Karpas-422 (cell line): ENCODE results near the gene MAN1A2. TPM values are rescaled to one million over a fixed set of nuclear protein-coding genes. Genes with fewer than 3 reads are reported as not detected.
"Not testable (repeated sequence)": the region's sequence is repeated elsewhere in the genome, so short reads cannot be mapped to it uniquely, and the experiment has no call there.

Source experiments
- DNase-seq: peaks from one replicate; pipeline ENCODE4 v3.0.0-alpha.2; 2015
- H2AFZ ChIP-seq: fragments of 200-600 bp; sonication (generic); 2 replicates; pipeline ENCODE4 v1.6.1; 2014; ENCODE audit warnings: antibody characterized with exemption, low read length, mixed read lengths
- H3K27ac ChIP-seq: fragments of 200-600 bp; sonication (generic); 2 replicates; pipeline ENCODE4 v1.5.1; 2014; ENCODE audit warnings: mild to moderate bottlenecking, low read length, moderate library complexity
- H3K27me3 ChIP-seq: fragments of 200-600 bp; sonication (generic); 2 replicates; pipeline ENCODE4 v1.6.1; 2014; ENCODE audit warnings: low read length, mixed read lengths
- H3K36me3 ChIP-seq: fragments of 200-600 bp; sonication (generic); 2 replicates; pipeline ENCODE4 v1.6.1; 2014; ENCODE audit warnings: low read length, mixed read lengths; ENCODE audit not compliant: insufficient read depth
- H3K4me1 ChIP-seq: fragments of 200-600 bp; sonication (generic); 2 replicates; pipeline ENCODE4 v1.6.1; 2014; ENCODE audit warnings: mild to moderate bottlenecking, low read length, mixed read lengths
- H3K4me2 ChIP-seq: fragments of 200-600 bp; sonication (generic); 2 replicates; pipeline ENCODE4 v1.6.1; 2014; ENCODE audit warnings: low read length, low read depth, mild to moderate bottlenecking; ENCODE audit not compliant: poor library complexity, severe bottlenecking
- H3K4me3 ChIP-seq: fragments of 200-600 bp; sonication (generic); 2 replicates; pipeline ENCODE4 v1.5.1; 2014; ENCODE audit warnings: mild to moderate bottlenecking, antibody characterized with exemption, low read length, mixed read lengths
- H3K79me2 ChIP-seq: fragments of 200-600 bp; sonication (generic); 2 replicates; pipeline ENCODE4 v1.6.1; 2014; ENCODE audit warnings: mild to moderate bottlenecking, low read length, mixed read lengths
- H3K9ac ChIP-seq: fragments of 200-600 bp; sonication (generic); 2 replicates; pipeline ENCODE4 v1.6.0; 2014; ENCODE audit warnings: low read length
- H3K9me2 ChIP-seq: fragments of 200-600 bp; sonication (generic), shearing (Covaris generic); replicated peaks from 2 replicates; pipeline ENCODE4 v1.6.0; 2014; ENCODE audit warnings: mild to moderate bottlenecking, low read length, moderate library complexity; ENCODE audit not compliant: insufficient read depth
- H3K9me3 ChIP-seq: fragments of 300-700, 200-600 bp; sonication (generic); 2 replicates; pipeline ENCODE4 v1.6.1; 2014; ENCODE audit warnings: low read length, mixed read lengths
- H4K20me1 ChIP-seq: fragments of 200-600 bp; sonication (generic); 2 replicates; pipeline ENCODE4 v1.6.1; 2014; ENCODE audit warnings: mild to moderate bottlenecking, antibody characterized with exemption, low read length, low read depth; ENCODE audit not compliant: insufficient read depth
- total RNA-seq: library from RNA; depleted of rRNA; stranded (reverse); fragments of >200 nt; shearing (Covaris generic); gene quantifications from 2 replicates; pipeline ENCODE4 v1.2.3, GENCODE V29; 2014; ENCODE audit warnings: low replicate concordance

The MAN1A2 gene
- total RNA-seq, 1 experiment from 2014 or later: 43.0 TPM

DNA sequence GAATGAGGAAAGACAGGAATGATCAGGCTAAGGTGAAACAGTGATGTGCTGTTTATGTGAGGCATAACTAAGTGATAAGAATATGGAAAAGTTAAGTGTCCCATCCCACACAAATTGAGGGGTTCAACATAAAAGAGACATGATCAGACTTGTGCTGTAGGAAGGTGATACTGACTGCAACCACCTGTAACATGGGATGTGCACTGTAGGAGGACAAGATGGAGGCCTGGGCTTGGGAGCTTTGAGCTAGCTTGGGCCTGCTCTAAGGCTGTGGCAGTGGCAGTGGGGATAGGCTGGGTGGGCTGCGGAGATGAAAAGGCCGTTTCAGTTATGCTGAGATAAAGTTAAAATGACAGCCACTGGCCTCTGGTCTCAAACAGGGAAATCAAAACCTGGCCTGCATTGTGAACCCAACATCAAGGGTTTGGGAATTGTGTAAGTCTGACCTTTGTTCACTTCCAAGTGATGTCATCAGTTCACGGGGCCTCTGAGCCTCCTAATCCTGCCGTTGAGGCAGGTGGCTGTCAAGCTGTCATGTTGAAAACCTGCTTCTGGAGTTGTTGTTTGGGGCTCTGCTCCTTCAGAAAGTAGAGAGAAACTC is 177.4 kb downstream of the MAN1A2 start:
- no peaks in the 10 kb centered on the region for H3K9me3 ChIP-seq
- no peak overlapping the region for H2AFZ ChIP-seq
- H3K9ac ChIP-seq: no peak overlapping the region
- no peak overlapping the region for H3K4me2 ChIP-seq
- H3K4me3 ChIP-seq: no peak overlapping the region
- DNase-seq: no peak
- no peaks in the 10 kb centered on the region for H3K27me3 ChIP-seq
- no peak overlapping the region for H3K27ac ChIP-seq
- no peaks in the 10 kb centered on the region for H3K4me1 ChIP-seq
- no peaks in the 10 kb centered on the region for H3K36me3 ChIP-seq
- H3K9me2 ChIP-seq: no peaks in the 10 kb centered on the region
- H3K79me2 ChIP-seq: no peaks in the 10 kb centered on the region
- no peaks in the 10 kb centered on the region for H4K20me1 ChIP-seq

DNA sequence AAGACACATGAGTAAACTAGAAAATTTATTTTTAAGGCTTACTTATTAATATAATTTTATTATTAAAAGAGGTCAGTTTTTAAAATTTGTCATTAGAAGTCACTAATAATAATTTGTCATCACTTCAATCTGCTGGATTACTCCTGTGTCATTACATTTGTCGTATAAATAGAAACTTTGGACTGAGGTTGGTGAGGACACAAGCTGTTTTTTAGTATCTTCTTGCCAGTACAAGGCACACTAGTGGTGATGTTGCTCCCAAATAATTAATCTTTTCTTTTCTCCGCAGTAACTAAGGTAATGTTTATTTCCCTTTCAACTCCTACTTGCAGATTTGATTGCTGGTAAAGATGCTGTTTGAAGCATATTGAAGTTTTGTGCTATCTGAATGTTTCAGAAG is 179.2 kb downstream of the MAN1A2 start:
- no peaks in the 10 kb centered on the region for H3K79me2 ChIP-seq
- no peaks in the 10 kb centered on the region for H3K27me3 ChIP-seq
- no peak overlapping the region for H3K4me2 ChIP-seq
- H3K4me1 ChIP-seq: no peaks in the 10 kb centered on the region
- H3K4me3 ChIP-seq: no peak overlapping the region
- H3K27ac ChIP-seq: no peak overlapping the region
- no peaks in the 10 kb centered on the region for H3K9me3 ChIP-seq
- H3K9me2 ChIP-seq: no peaks in the 10 kb centered on the region
- H3K36me3 ChIP-seq: no peaks in the 10 kb centered on the region
- no peaks in the 10 kb centered on the region for H4K20me1 ChIP-seq
- no peak overlapping the region for H3K9ac ChIP-seq
- H2AFZ ChIP-seq: no peak overlapping the region
- no peak for DNase-seq

DNA sequence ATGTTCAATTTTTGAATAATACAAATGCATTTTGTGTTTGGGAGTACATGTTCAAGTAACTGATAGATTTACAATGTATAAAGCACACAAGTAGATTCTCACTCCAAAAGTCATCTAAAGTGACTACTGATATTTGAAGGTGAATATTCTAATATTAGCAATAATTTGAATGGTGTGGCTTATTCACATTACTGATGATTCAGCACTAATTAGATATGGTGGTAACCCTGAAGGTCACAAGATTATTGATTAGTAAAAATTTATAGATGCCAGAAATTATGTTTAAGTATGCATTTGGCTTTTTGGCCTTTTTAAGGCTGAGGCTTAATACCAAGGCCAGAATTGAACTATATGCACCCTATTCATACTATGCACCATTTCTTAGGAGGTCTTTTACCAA is 186.2 kb downstream of the MAN1A2 start:
- Histone ChIP-seq H3K9me2 (no peaks in the 10 kb centered on the region), H3K4me1 (peaks cover 17% of the 10 kb centered on the region), H4K20me1 (no peaks in the 10 kb centered on the region), H3K36me3 (no peaks in the 10 kb centered on the region), H3K9ac (no peak overlapping the region), H3K27me3 (no peaks in the 10 kb centered on the region), H3K9me3 (no peaks in the 10 kb centered on the region), H3K79me2 (no peaks in the 10 kb centered on the region), H3K27ac (no peak overlapping the region), H3K4me3 (no peak overlapping the region), H2AFZ (no peak overlapping the region), H3K4me2 (no peak overlapping the region)
- DNase-seq: no peak

DNA sequence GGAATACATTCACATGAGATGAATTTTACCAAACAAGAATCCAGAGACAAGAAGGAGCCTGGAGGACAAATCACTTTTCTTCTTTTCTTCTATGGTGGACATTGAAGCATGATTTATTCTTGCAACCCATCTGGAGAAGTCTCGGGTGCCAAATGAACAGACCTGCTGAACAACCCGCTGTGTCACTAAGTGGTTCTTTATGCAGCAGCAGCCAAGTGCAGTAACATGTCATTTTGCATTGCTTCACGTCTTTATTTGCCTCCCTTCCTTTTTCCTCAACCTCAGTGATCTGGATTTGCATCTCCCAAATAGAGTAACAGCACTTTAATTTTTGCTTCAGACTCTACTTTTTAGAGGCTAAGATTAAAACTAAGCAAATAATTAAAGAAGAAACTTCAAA is 188.6 kb downstream of the MAN1A2 start:
- H3K79me2 ChIP-seq: no peaks in the 10 kb centered on the region
- no peak overlapping the region for H3K4me3 ChIP-seq
- no peaks in the 10 kb centered on the region for H3K9me2 ChIP-seq
- H3K9me3 ChIP-seq: no peaks in the 10 kb centered on the region
- H3K4me1 ChIP-seq: peaks cover 17% of the 10 kb centered on the region
- no peaks in the 10 kb centered on the region for H3K36me3 ChIP-seq
- no peak overlapping the region for H3K27ac ChIP-seq
- no peaks in the 10 kb centered on the region for H3K27me3 ChIP-seq
- H3K4me2 ChIP-seq: peak overlapping the region; percentile 42
- H4K20me1 ChIP-seq: no peaks in the 10 kb centered on the region
- no peak overlapping the region for H3K9ac ChIP-seq
- peak; percentile 66 for DNase-seq
- H2AFZ ChIP-seq: no peak overlapping the region

DNA sequence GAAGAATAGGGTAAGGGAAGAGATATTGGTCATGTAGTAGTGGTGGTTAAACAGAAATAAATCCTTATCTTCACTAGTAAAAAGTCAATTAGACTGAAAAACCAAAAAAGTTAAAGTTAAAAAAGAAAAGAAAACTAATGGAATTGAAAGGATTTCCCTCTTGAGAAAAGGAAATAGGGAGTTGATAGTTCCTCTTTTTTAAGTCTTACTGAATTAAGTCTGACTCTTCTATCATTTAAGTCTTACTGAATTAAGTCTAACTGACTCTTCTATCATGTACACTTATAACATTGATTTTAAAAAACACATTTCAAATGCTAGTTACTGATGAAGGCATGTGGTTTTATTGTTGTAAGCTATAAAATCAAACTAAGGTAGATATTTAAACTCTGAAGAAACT is 189.1 kb downstream of the MAN1A2 start:
- no peaks in the 10 kb centered on the region for H3K9me2 ChIP-seq
- H3K4me2 ChIP-seq: peak overlapping the region; percentile 42
- no peaks in the 10 kb centered on the region for H3K79me2 ChIP-seq
- H3K4me3 ChIP-seq: no peak overlapping the region
- no peak overlapping the region for H3K9ac ChIP-seq
- no peak for DNase-seq
- H3K27me3 ChIP-seq: no peaks in the 10 kb centered on the region
- no peaks in the 10 kb centered on the region for H3K9me3 ChIP-seq
- H2AFZ ChIP-seq: no peak overlapping the region
- peaks cover 17% of the 10 kb centered on the region for H3K4me1 ChIP-seq
- H3K36me3 ChIP-seq: no peaks in the 10 kb centered on the region
- no peaks in the 10 kb centered on the region for H4K20me1 ChIP-seq
- H3K27ac ChIP-seq: no peak overlapping the region

DNA sequence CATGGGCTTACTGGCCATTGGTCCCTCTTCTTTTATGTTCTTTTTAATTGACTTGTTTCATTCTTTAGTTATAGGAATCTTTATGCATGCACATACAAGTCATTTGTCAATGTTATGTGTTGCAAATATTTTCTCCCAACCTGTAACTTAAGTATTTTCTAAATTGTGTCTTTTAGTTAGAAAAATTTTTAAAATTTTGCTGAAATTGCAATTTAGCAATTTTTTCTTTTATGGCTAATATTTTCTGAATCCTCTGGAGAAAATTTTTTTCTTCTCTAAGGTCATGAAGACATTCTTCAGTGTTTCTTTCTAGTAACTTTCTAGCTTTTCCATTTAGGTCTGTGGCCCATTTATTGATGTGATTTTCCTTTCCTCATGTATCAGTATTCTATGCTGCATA is 189.7 kb downstream of the MAN1A2 start:
- no peak for DNase-seq
- Histone ChIP-seq H3K4me2 (no peak overlapping the region), H3K79me2 (no peaks in the 10 kb centered on the region), H3K9me2 (no peaks in the 10 kb centered on the region), H3K27me3 (no peaks in the 10 kb centered on the region), H4K20me1 (no peaks in the 10 kb centered on the region), H3K4me3 (no peak overlapping the region), H3K9ac (no peak overlapping the region), H2AFZ (no peak overlapping the region), H3K36me3 (no peaks in the 10 kb centered on the region), H3K9me3 (no peaks in the 10 kb centered on the region), H3K4me1 (peaks cover 17% of the 10 kb centered on the region), H3K27ac (no peak overlapping the region)

DNA sequence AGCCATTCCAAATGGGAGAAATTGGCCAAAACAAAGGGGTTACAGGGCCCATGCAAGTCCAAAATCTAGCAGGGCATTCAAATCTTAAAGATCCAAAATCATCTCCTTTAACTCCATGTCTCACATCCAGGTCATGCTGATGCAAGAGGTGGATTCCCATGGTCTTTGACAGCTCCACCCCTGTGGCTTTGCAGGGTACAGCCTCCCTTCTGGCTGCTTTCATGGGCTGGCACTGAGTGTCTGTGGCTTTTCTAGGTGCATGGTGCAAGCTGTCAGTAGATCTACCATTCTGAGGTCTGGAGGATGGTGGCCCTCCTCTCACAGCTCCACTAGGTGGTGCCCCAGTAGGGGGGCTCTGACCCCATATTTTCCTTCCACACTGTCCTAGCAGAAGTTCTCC is 191.2 kb downstream of the MAN1A2 start:
- H3K36me3 ChIP-seq, H3K9me2 ChIP-seq, H3K79me2 ChIP-seq, H4K20me1 ChIP-seq, DNase-seq, H3K4me3 ChIP-seq, H3K9ac ChIP-seq, H3K27me3 ChIP-seq, H2AFZ ChIP-seq, H3K27ac ChIP-seq, H3K4me2 ChIP-seq, H3K9me3 ChIP-seq: not testable (repeated sequence)
- peaks cover 17% of the 10 kb centered on the region for H3K4me1 ChIP-seq

DNA sequence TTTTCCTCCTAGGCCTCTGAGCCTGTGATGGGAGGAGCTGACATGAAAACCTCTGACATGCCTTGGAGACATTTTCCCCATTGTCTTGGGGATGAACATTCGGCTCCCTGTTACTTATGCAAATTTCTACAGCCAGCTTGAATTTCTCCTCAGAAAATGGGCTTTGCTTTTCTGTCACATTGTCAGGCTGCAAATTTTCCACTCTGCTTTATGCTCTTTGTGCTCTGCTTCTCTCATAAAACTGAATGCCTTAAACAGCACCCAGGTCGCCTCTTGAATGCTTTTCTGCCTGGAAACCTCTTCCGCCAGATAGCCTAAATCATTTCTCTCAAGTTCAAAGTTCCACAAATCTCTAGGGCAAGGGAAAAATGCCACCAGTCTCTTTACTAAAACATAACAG is 191.9 kb downstream of the MAN1A2 start:
- Histone ChIP-seq H4K20me1 (no peaks in the 10 kb centered on the region), H3K27me3 (no peaks in the 10 kb centered on the region), H3K9me2 (no peaks in the 10 kb centered on the region), H3K4me1 (peaks cover 17% of the 10 kb centered on the region), H2AFZ (no peak overlapping the region), H3K4me3 (no peak overlapping the region), H3K9ac (no peak overlapping the region), H3K27ac (no peak overlapping the region), H3K9me3 (no peaks in the 10 kb centered on the region), H3K79me2 (no peaks in the 10 kb centered on the region), H3K36me3 (no peaks in the 10 kb centered on the region), H3K4me2 (no peak overlapping the region)
- DNase-seq: no peak

DNA sequence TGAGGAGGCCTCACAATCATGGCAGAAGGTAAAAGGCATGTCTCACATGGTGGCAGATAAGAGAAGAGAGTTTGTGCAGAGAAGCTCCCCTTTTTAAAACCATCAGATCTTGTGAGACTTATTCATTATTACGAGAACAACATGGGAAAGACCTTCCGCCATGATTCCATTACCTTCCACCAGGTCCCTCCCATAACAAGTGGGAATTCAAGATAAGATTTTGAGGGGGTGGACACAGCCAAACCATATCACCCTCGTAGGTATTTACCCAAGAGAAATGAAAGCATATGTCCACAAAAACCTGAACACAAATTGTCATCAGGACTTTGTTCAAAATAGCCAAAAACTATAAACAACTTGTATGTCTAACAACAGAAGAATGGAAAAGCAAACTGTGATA is 192.7 kb downstream of the MAN1A2 start:
- H3K79me2 ChIP-seq: no peaks in the 10 kb centered on the region
- no peaks in the 10 kb centered on the region for H3K27me3 ChIP-seq
- no peaks in the 10 kb centered on the region for H3K36me3 ChIP-seq

More for the DNA sequence above, 192.7 kb downstream of the MAN1A2 start:
- H3K4me3 ChIP-seq: no peak overlapping the region
- H3K9me3 ChIP-seq: no peaks in the 10 kb centered on the region
- H3K9me2 ChIP-seq: no peaks in the 10 kb centered on the region
- H3K4me1 ChIP-seq: peaks cover 20% of the 10 kb centered on the region
- H2AFZ ChIP-seq: no peak overlapping the region
- H3K4me2 ChIP-seq: no peak overlapping the region
- no peak overlapping the region for H3K9ac ChIP-seq
- DNase-seq: no peak
- no peaks in the 10 kb centered on the region for H4K20me1 ChIP-seq
- H3K27ac ChIP-seq: no peak overlapping the region
